Subcutaneous preadipocyte (primary cell): Measurements from ENCODE around the gene LOXL4. TPM values are rescaled to one million over a fixed set of nuclear protein-coding genes. Genes with fewer than 3 reads are reported as not detected.

Experiments used
- total RNA-seq: library from RNA; depleted of rRNA; stranded (reverse); fragments of >200 nt; gene quantifications from 2 replicates; pipeline ENCODE4 v1.2.3, GENCODE V29; 2012

LOXL4 gene
- total RNA-seq: 7.2 and 8.8 TPM in 2 replicates

DNA sequence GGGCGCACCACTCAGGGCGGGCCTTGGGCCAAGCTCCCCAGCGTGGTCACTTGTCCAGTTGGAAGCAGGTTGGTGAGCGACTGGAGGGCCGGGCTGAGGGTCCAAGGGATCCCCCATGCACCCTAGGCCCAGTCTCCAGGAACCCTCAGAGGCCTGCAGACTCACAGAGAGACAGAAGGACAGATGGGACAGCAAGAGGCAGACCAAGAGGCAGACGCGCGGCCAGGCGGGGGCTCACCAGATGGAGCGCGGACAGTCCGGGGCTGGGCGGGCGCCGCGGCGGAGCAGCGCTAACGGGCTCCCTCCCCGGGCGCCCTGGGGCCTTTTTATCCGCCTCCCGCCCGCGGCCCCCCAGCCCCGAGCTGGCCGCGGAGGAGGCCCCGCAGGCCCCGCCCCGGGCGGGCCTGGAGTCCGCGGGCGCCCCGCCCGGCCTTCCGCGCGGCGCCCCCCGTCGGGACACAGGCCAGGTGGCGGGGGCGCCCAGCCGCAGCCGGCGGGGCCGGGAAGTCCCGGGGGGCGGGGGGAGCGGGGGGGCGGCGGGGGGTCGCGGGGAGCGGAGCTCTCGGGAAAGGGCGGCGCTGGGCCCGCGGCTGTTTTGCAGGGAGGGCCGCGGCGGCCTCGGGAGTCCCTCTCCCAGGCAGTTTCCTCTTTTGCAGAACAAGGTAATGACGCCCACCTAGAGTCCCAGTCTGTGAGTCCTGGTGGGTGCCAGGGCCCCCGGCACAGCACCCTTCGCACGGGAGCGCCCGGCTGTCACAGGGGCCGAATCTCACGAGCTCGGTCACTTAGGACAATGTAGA, at the start of gene LOXL4:
Gene LOXL4 (minus strand): TSS at position 301 of the 800 bp plus-strand sequence. CDS start 5,175 bp downstream, outside the sequence.

Other genes with a start within 250 kb of the LOXL4 start
- gene CRTAC1, start 237.6 kb downstream of the LOXL4 start, total RNA-seq: not detected in 2 replicates
- gene R3HCC1L, start 133.5 kb downstream of the LOXL4 start, total RNA-seq: 10.7 and 11.7 TPM in 2 replicates
- 8.1 and 9.2 TPM in 2 replicates for gene PYROXD2, start 147.0 kb upstream of the LOXL4 start, total RNA-seq
- gene HPS1, start 178.7 kb upstream of the LOXL4 start, total RNA-seq: 35.0 and 38.2 TPM in 2 replicates